HUDEP-2 (cell line): Measurements from ENCODE around the gene ZNF782.
"Not testable (repeated sequence)": the region's sequence is repeated elsewhere in the genome, so short reads cannot be mapped to it uniquely, and the experiment has no call there.

Experiments
- DNase-seq, 76 experiments: peaks; one replicate each; lab custom pipeline; 2025; ENCODE audit not compliant: unreplicated experiment in 76 of 76; lab: John Stamatoyannopoulos, UW

Gene ZNF782

GRCh38 chr9:96854651-96855273, 448 bp upstream of the ZNF782 start:
- no peak for DNase-seq

- DNase-seq: no peak
Measured at GRCh38 chr9:96852676-96853075, 1.6 kb downstream of the ZNF782 start.

- DNase-seq: no peak
Measured at GRCh38 chr9:96844040-96844439, 10.3 kb downstream of the ZNF782 start.

- no peak for DNase-seq
Measured at GRCh38 chr9:96818533-96818932, 35.8 kb downstream of the ZNF782 start.

GRCh38 chr9:96817973-96818372, 36.3 kb downstream of the ZNF782 start:
- no peak for DNase-seq

- DNase-seq: no peak
Measured at GRCh38 chr9:96813607-96814006, 40.7 kb downstream of the ZNF782 start.

GRCh38 chr9:96798959-96799358, 55.4 kb downstream of the ZNF782 start:
- not testable (repeated sequence) for DNase-seq

- no peak for DNase-seq
Measured at GRCh38 chr9:96784021-96784420, 70.3 kb downstream of the ZNF782 start.

- DNase-seq: no peak
Measured at GRCh38 chr9:96782235-96782634, 72.1 kb downstream of the ZNF782 start.

GRCh38 chr9:96781552-96781951, 72.8 kb downstream of the ZNF782 start:
- DNase-seq: no peak

- DNase-seq: no peak
Measured at GRCh38 chr9:96779089-96779488, 75.2 kb downstream of the ZNF782 start.

- DNase-seq: peak in 5 of 76 experiments; percentile 34 to 52 (median 52)
Measured at GRCh38 chr9:96777426-96777864, 76.9 kb downstream of the ZNF782 start.

GRCh38 chr9:96771124-96771523, 83.2 kb downstream of the ZNF782 start:
- no peak for DNase-seq

- no peak for DNase-seq
Measured at GRCh38 chr9:96769989-96770388, 84.3 kb downstream of the ZNF782 start.
